Measurements from ENCODE around the gene SERPINB4. TPM values are rescaled to one million over a fixed set of nuclear protein-coding genes. Genes with fewer than 3 reads are reported as not detected.

Gene SERPINB4
- total RNA-seq, 2 experiments from 2014 or later = not detected

DNA sequence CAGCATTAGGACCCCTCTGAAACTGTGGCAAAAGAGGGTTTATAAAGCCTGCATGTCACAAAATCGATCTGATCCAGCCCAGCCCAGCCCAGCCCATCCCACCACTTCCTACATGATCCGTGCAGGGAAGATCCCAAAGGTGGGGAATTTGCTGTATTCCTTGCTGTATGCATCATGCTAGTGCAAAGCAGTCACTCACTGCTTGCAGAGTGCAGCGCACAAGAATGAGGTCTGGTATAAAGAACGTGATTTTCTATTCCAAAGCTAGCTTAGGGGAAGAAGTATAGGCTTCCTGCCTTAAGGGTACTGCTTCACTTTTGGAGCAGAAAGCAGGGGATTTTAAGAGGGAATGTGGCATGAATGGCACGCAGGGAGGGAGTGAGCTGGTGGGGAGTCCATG lies 39.8 kb upstream of the SERPINB4 start:
- DNase-seq (no peak), ATAC-seq (ENCODE audit: poor library complexity) (no peak)
- H3K27ac ChIP-seq (ENCODE audit: low read depth in 1 of 2, low read length in 2 of 2) = no peak overlapping the region
- peaks cover 0 to 13% of the 10 kb centered on the region in 2 experiments for H3K9me3 ChIP-seq (ENCODE audit: control insufficient read depth in 1 of 2, insufficient read depth in 1 of 2, low read length in 2 of 2)
- no peak overlapping the region for H3K4me3 ChIP-seq (ENCODE audit: low read length)
- no peaks in the 10 kb centered on the region for H3K4me1 ChIP-seq (ENCODE audit: insufficient read depth, low read length)
- Mint-ChIP-seq H3K36me3 (ENCODE audit: low read depth) (no peaks in the 10 kb centered on the region), H3K27ac (no peak overlapping the region), H3K4me1 (ENCODE audit: low read depth) (no peaks in the 10 kb centered on the region), H3K27me3 (peaks cover 13% of the 10 kb centered on the region), H3K4me3 (no peak overlapping the region), H3K9me3 (no peaks in the 10 kb centered on the region)
- H3K27me3 ChIP-seq (ENCODE audit: control insufficient read depth in 1 of 2, insufficient read depth in 2 of 2, low read length in 2 of 2) = peaks cover 0 to 3% of the 10 kb centered on the region in 2 experiments
- intact Hi-C loops (cut with DNase I, micrococcal nuclease) = no loop called here
- ChIA-PET POLR2A (no interaction called here), CTCF (no interaction called here)
- no peaks in the 10 kb centered on the region for H3K36me3 ChIP-seq (ENCODE audit: insufficient read depth, low read length)
- TF ChIP-seq, protein P1, sequence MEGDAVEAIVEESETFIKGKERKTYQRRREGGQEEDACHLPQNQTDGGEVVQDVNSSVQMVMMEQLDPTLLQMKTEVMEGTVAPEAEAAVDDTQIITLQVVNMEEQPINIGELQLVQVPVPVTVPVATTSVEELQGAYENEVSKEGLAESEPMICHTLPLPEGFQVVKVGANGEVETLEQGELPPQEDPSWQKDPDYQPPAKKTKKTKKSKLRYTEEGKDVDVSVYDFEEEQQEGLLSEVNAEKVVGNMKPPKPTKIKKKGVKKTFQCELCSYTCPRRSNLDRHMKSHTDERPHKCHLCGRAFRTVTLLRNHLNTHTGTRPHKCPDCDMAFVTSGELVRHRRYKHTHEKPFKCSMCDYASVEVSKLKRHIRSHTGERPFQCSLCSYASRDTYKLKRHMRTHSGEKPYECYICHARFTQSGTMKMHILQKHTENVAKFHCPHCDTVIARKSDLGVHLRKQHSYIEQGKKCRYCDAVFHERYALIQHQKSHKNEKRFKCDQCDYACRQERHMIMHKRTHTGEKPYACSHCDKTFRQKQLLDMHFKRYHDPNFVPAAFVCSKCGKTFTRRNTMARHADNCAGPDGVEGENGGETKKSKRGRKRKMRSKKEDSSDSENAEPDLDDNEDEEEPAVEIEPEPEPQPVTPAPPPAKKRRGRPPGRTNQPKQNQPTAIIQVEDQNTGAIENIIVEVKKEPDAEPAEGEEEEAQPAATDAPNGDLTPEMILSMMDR (IDR thresholded peaks at IDR 0.05) = no peak

- H3K36me3 ChIP-seq (ENCODE audit: insufficient read depth, low read length) = no peaks in the 10 kb centered on the region
- POLR2A ChIA-PET = no interaction called here
- DNase-seq (no peak), ATAC-seq (ENCODE audit: poor library complexity) (no peak)
- H3K27me3 Mint-ChIP-seq = peaks cover 13% of the 10 kb centered on the region
- H3K4me1 Mint-ChIP-seq (ENCODE audit: low read depth) = no peaks in the 10 kb centered on the region
- no peak overlapping the region for H3K27ac Mint-ChIP-seq
- intact Hi-C loops (cut with DNase I, micrococcal nuclease) = no loop called here
- no peaks in the 10 kb centered on the region for H3K36me3 Mint-ChIP-seq (ENCODE audit: low read depth)
- no peak overlapping the region for H3K4me3 ChIP-seq (ENCODE audit: low read length)
- no peaks in the 10 kb centered on the region for H3K4me1 ChIP-seq (ENCODE audit: insufficient read depth, low read length)
- H3K4me3 Mint-ChIP-seq = no peak overlapping the region
- H3K9me3 Mint-ChIP-seq = no peaks in the 10 kb centered on the region
- peaks cover 0 to 9% of the 10 kb centered on the region in 2 experiments for H3K9me3 ChIP-seq (ENCODE audit: control insufficient read depth in 1 of 2, insufficient read depth in 1 of 2, low read length in 2 of 2)
- CTCF ChIA-PET = no interaction called here
- peaks cover 0 to 3% of the 10 kb centered on the region in 2 experiments for H3K27me3 ChIP-seq (ENCODE audit: control insufficient read depth in 1 of 2, insufficient read depth in 2 of 2, low read length in 2 of 2)
- TF ChIP-seq, protein P1 (IDR thresholded peaks at IDR 0.05) = no peak
- H3K27ac ChIP-seq (ENCODE audit: low read depth in 1 of 2, low read length in 2 of 2) = no peak overlapping the region
Measured at GRCh38 chr18:63683152-63683551, 39.1 kb upstream of the SERPINB4 start.

DNA sequence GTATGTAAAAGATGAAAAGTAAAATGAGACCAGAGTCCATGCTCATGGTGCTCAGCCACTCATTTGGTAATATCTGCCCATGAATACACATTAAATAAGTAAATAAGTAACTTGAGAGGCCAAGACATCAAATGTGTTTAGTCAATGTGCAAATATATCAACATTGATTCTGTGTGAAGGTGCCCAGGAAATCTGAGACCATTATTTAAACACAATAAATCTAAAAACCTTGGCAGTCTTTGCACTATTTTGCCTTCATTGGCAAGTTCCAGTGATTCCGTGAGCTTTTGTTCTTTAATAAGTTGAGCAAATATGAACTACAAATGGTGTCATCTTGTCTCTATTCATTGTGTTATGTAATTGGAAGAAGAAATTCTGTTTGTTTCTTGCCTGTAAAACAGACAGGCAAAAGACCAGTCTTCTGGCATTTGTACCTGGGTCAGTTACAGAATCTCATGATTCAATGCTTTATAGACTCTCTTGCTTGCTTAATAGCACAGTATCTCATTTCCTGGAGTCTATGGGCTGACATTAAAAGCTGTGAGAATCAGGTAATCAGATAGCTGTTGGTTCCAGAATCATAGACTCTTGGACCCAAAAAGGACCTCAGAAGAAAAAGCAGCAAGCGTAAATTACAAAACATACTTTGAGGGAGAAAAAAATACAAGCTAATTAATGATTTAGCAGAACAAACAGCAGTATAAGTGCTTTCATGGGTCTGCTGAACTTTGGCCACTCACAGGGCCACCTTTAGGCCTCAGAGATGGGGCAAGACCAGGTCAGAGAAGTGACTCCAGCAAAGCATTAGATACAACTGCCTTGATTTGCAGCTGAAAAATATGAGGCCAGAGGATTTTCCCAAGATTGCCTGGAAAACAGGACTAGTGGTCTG lies 37.6 kb upstream of the SERPINB4 start:
- no peaks in the 10 kb centered on the region for H3K36me3 Mint-ChIP-seq (ENCODE audit: low read depth)
- TF ChIP-seq, protein P1 (IDR thresholded peaks at IDR 0.05) = no peak
- peaks cover 7% of the 10 kb centered on the region for H3K27me3 Mint-ChIP-seq
- ATAC-seq (ENCODE audit: poor library complexity) (no peak), DNase-seq (no peak)
- H3K27me3 ChIP-seq (ENCODE audit: control insufficient read depth in 1 of 2, insufficient read depth in 2 of 2, low read length in 2 of 2) = no peaks in the 10 kb centered on the region
- H3K27ac Mint-ChIP-seq = no peak overlapping the region
- H3K4me3 Mint-ChIP-seq = no peak overlapping the region
- H3K4me3 ChIP-seq (ENCODE audit: low read length) = no peak overlapping the region
- no peaks in the 10 kb centered on the region for H3K4me1 Mint-ChIP-seq (ENCODE audit: low read depth)
- no peak overlapping the region for H3K27ac ChIP-seq (ENCODE audit: low read depth in 1 of 2, low read length in 2 of 2)
- H3K9me3 ChIP-seq (ENCODE audit: control insufficient read depth in 1 of 2, insufficient read depth in 1 of 2, low read length in 2 of 2) = peaks cover 0 to 3% of the 10 kb centered on the region in 2 experiments
- no peaks in the 10 kb centered on the region for H3K36me3 ChIP-seq (ENCODE audit: insufficient read depth, low read length)
- H3K9me3 Mint-ChIP-seq = no peaks in the 10 kb centered on the region
- CTCF ChIA-PET = no interaction called here
- intact Hi-C loops (cut with DNase I, micrococcal nuclease) = no loop called here
- H3K4me1 ChIP-seq (ENCODE audit: insufficient read depth, low read length) = no peaks in the 10 kb centered on the region
- POLR2A ChIA-PET = no interaction called here

Data from CD4-positive, alpha-beta T cell (primary cell).